HepG2 (cell line): ENCODE measurements around the gene GNGT2. TPM values are rescaled to one million over a fixed set of nuclear protein-coding genes. Genes with fewer than 3 reads are reported as not detected.

ENCODE experiments used
- ATAC-seq: fragments of 200-7000 bp; cut with Tn5 transposase; 3 replicates; pipeline ENCODE4 v1.9.1; 2020; ENCODE audit warnings: mild to moderate bottlenecking, moderate library complexity
- BruUV-seq: library from RNA; stranded (reverse); fragments of 400-500 nt; replicated peaks from 2 replicates; lab custom pipeline; 2021; lab: Mats Ljungman, UMichigan
- CTCF ChIA-PET: fragments of 300-600 bp; formaldehyde crosslinking; extraction: SDS; loops from one replicate; lab custom pipeline; 2021; ENCODE audit warnings: low total read pairs, inconsistent platforms, low intra/inter-chr PET ratio; lab: Yijun Ruan, JAX
- POLR2A ChIA-PET: fragments of 350-600 bp; sonication (Branson Sonifier 250); formaldehyde crosslinking; loops from one replicate; lab custom pipeline; 2020; ENCODE audit warnings: antibody characterized with exemption, inconsistent platforms; lab: Yijun Ruan, JAX
- DNase-seq: peaks from one replicate; pipeline ENCODE4 v3.0.0-alpha.2; 2015; ENCODE audit warnings: low spot score
- FAIRE-seq: peaks from 3 replicates; lab custom pipeline; 2011; peaks lifted over from hg19 to GRCh38; lab: Jason Lieb, UNC
- H2AFZ ChIP-seq: one replicate; pipeline ENCODE4 v1.6.1; 2011; ENCODE audit warnings: low read length, inconsistent platforms
- H3K27ac ChIP-seq: fragments of 300-600 bp; 3 replicates; pipeline ENCODE4 v1.8.0; 2011; ENCODE audit warnings: mixed run types, mild to moderate bottlenecking, mixed read lengths, low read length, inconsistent platforms; ENCODE audit not compliant: insufficient read depth; ENCODE audit errors: extremely low read length
- H3K27me3 ChIP-seq, 2 experiments: fragments of 200-600 bp in 1 of 2; 2 replicates in 1 of 2; 3 replicates in 1 of 2; pipeline versions ENCODE4 v1.6.0 to v1.8.0; 2011; ENCODE audit warnings: low read length in 2 of 2, mild to moderate bottlenecking in 2 of 2, moderate library complexity in 2 of 2, inconsistent platforms in 1 of 2; ENCODE audit not compliant: insufficient read depth in 2 of 2, control insufficient read depth in 1 of 2
- H3K36me3 ChIP-seq, 2 experiments: fragments of 200-600 bp in 1 of 2; replicated peaks in 1 of 2; 2 replicates in 1 of 2; 3 replicates in 1 of 2; pipeline versions ENCODE4 v1.5.1 to v1.8.0; 2011; ENCODE audit warnings: low read length in 2 of 2, inconsistent platforms in 1 of 2; ENCODE audit not compliant: insufficient read depth in 2 of 2, control insufficient read depth in 1 of 2
- H3K4me1 ChIP-seq: 2 replicates; pipeline ENCODE4 v1.5.1; 2012; ENCODE audit warnings: low read length, inconsistent platforms; ENCODE audit not compliant: insufficient read depth
- H3K4me2 ChIP-seq: 2 replicates; pipeline ENCODE4 v1.6.0; 2011; ENCODE audit warnings: low read depth, low read length, inconsistent platforms
- H3K4me3 ChIP-seq, 3 experiments: fragments of 200-600 bp in 1 of 3; sonication (generic), shearing (Covaris generic) in 1 of 3; replicated peaks in 1 of 3; 2 replicates each; pipeline ENCODE4 v1.5.1; 2011 to 2016; ENCODE audit warnings: low read length in 3 of 3, inconsistent platforms in 2 of 3, low read depth in 2 of 3, mild to moderate bottlenecking in 2 of 3, control low read depth in 1 of 3, mixed read lengths in 1 of 3; ENCODE audit not compliant: insufficient read depth in 1 of 3
- H3K79me2 ChIP-seq: one replicate; pipeline ENCODE4 v1.6.1; 2011; ENCODE audit warnings: low read length, inconsistent platforms; ENCODE audit not compliant: insufficient read depth
- H3K9ac ChIP-seq: 2 replicates; pipeline ENCODE4 v1.6.0; 2011; ENCODE audit warnings: mild to moderate bottlenecking, low read depth, low read length, inconsistent platforms; ENCODE audit not compliant: insufficient read depth
- H3K9me3 ChIP-seq: 2 replicates; pipeline ENCODE4 v1.5.1; 2012; ENCODE audit warnings: mild to moderate bottlenecking, low read length
- H4K20me1 ChIP-seq: 2 replicates; pipeline ENCODE4 v1.6.0; 2011; ENCODE audit warnings: inconsistent platforms, mild to moderate bottlenecking, low read length, moderate library complexity; ENCODE audit not compliant: insufficient read depth
- AHR ChIP-seq: IDR thresholded peaks from 2 replicates; pipeline ENCODE4 v1.6.1; 2018; ENCODE audit warnings: missing genetic modification reagents, missing compliant biosample characterization
- ATF4 ChIP-seq, 2 experiments: fragments of 450-650 bp in 1 of 2; sonication (generic) in 1 of 2; formaldehyde crosslinking; IDR thresholded peaks; 2 replicates each; pipeline versions ENCODE4 v1.5.0 to v1.8.0; 2020 to 2022; ENCODE audit warnings: mild to moderate bottlenecking in 1 of 2, missing genetic modification reagents in 1 of 2
- HNF4A ChIP-seq: sonication (generic); formaldehyde crosslinking; IDR thresholded peaks from 2 replicates; pipeline ENCODE4 v1.4.0; 2020; ENCODE audit warnings: missing genetic modification reagents
- RBAK ChIP-seq: sonication (generic); formaldehyde crosslinking; IDR thresholded peaks from 2 replicates; pipeline ENCODE4 v1.5.1; 2020; ENCODE audit warnings: mild to moderate bottlenecking, missing genetic modification reagents
- RXRB ChIP-seq: IDR thresholded peaks from 2 replicates; pipeline ENCODE4 v1.6.1; 2016; ENCODE audit warnings: borderline replicate concordance, missing genetic modification reagents, missing compliant biosample characterization
- SAP130 ChIP-seq: IDR thresholded peaks from 2 replicates; pipeline ENCODE4 v1.6.1; 2016; ENCODE audit warnings: low read depth
- SOX6 ChIP-seq, 2 experiments: fragments of 450-650 bp in 1 of 2; sonication (generic) in 1 of 2; formaldehyde crosslinking in 1 of 2; IDR thresholded peaks; 2 replicates each; pipeline versions ENCODE4 v1.4.0 to v1.6.1; 2017 to 2020; ENCODE audit warnings: antibody characterized with exemption in 1 of 2, mild to moderate bottlenecking in 1 of 2, missing genetic modification reagents in 1 of 2
- ZBTB39 ChIP-seq: sonication (generic); formaldehyde crosslinking; IDR thresholded peaks from 2 replicates; pipeline ENCODE4 v1.5.0; 2020; ENCODE audit warnings: missing genetic modification reagents
- ZNF232 ChIP-seq: sonication (generic); formaldehyde crosslinking; IDR thresholded peaks from 2 replicates; pipeline ENCODE4 v1.4.0; 2020; ENCODE audit warnings: missing genetic modification reagents, borderline replicate concordance
- ZNF431 ChIP-seq: sonication (generic); formaldehyde crosslinking; IDR thresholded peaks from 2 replicates; pipeline ENCODE4 v1.9.0; 2022; ENCODE audit warnings: missing genetic modification reagents, low read depth, mild to moderate bottlenecking, borderline replicate concordance
- ZNF713 ChIP-seq: sonication (generic); formaldehyde crosslinking; IDR thresholded peaks from 2 replicates; pipeline ENCODE4 v1.4.0; 2020; ENCODE audit warnings: mild to moderate bottlenecking, missing genetic modification reagents
- ZNF782 ChIP-seq: sonication (generic); formaldehyde crosslinking; IDR thresholded peaks from 2 replicates; pipeline ENCODE4 v1.4.0; 2020; ENCODE audit warnings: missing genetic modification reagents, mild to moderate bottlenecking, borderline replicate concordance
- ZNF839 ChIP-seq: sonication (generic); formaldehyde crosslinking; IDR thresholded peaks from 2 replicates; pipeline ENCODE4 v1.4.0; 2020; ENCODE audit warnings: missing genetic modification reagents, mild to moderate bottlenecking, borderline replicate concordance
- WGBS: methylation state at CpG from one replicate; pipeline ENCODE4 v1.1.6; 2017; ENCODE audit warnings: low lambda C conversion rate; 5-methylcytosine and 5-hydroxymethylcytosine counted together
- in situ Hi-C: cut with HindIII; loops from 2 replicates; pipeline ENCODE4 v1.10.0; 2017; ENCODE audit warnings: low pct_unique_long_range_greater_than_20kb; ENCODE audit not compliant: extremely low pct_ligation_motif_present
- intact Hi-C: fragments of 100-400 bp; cut with micrococcal nuclease; formaldehyde crosslinking; loops from one replicate; pipeline ENCODE4 v1.10.0; 2022; ENCODE audit not compliant: unreplicated experiment
- polyA plus RNA-seq, 8 experiments: library from polyadenylated mRNA; depleted of rRNA in 3 of 8; stranded (reverse) in 7 of 8; unstranded in 1 of 8; fragments of >200 nt; fragmentation: Illumina TruSeq in 4 of 8; extraction: Trizol in 4 of 8; gene quantifications; 2 replicates each; pipeline versions ENCODE4 v1.2.1 to v1.2.3, GENCODE V29; 2011 to 2016; ENCODE audit warnings: low read depth in 4 of 8, missing spikeins in 1 of 8, mixed read lengths in 1 of 8; ENCODE audit not compliant: insufficient read depth in 1 of 8
- total RNA-seq, 5 experiments: library from RNA; depleted of rRNA; stranded (reverse); fragments of >200 nt; fragmentation: Illumina TruSeq; extraction: Trizol; gene quantifications; 2 replicates each; pipeline ENCODE4 v1.2.3, GENCODE V29; 2016; ENCODE audit warnings: low read depth in 1 of 5

GNGT2 gene
- total and polyA plus RNA-seq, 2 of the 13 experiments (the other 11 are each of a cell fraction or from before 2014, with no cell fraction given) = not detected

- Histone ChIP-seq H3K27ac (no peak overlapping the region), H3K79me2 (no peaks in the 10 kb centered on the region), H3K4me2 (no peak overlapping the region), H3K27me3 (peaks cover 1 to 25% of the 10 kb centered on the region in 2 experiments; a peak in 3 of 5 replicates), H3K36me3 (no peaks in the 10 kb centered on the region), H3K9ac (no peak overlapping the region), H3K9me3 (no peaks in the 10 kb centered on the region), H4K20me1 (no peaks in the 10 kb centered on the region), H3K4me1 (peaks cover 17% of the 10 kb centered on the region), H3K4me3 (no peak overlapping the region), H2AFZ (no peak overlapping the region)
- BruUV-seq = no TSS peak
- TF ChIP-seq ZNF782 (CRISPR knock-in tag) = no peak
- TF ChIP-seq ZNF839 = no peak
- intact Hi-C loops (no loop called here), in situ Hi-C loops (no loop called here)
- FAIRE-seq (no peak), DNase-seq (no peak), ATAC-seq (no peak)
- 49% methylated on average over 2 of the region's 2 CpGs for WGBS
- ChIA-PET POLR2A (no interaction called here), CTCF (no interaction called here)
Observed at GRCh38 chr17:49198211-49198610, 12.2 kb downstream of the GNGT2 start.

GRCh38 chr17:49197346-49197998, 12.9 kb downstream of the GNGT2 start:
- CTCF ChIA-PET = no interaction called here
- intact Hi-C loops = no loop called here
- TF ChIP-seq ZNF431 (CRISPR knock-in tag) (no peak), HNF4A (CRISPR knock-in tag) (no peak), ZNF232 (CRISPR knock-in tag) (no peak), RXRB (CRISPR knock-in tag) (no peak), SAP130 (CRISPR knock-in tag) (no peak), ZNF713 (no peak), SOX6 (IDR thresholded peaks at IDR 0.05) (no peak), SOX6 (CRISPR knock-in tag; IDR thresholded peaks at IDR 0.05) (no peak), AHR (CRISPR knock-in tag) (no peak), ATF4 (CRISPR knock-in tag; IDR thresholded peaks at IDR 0.05) (no peak), ZBTB39 (CRISPR knock-in tag) (no peak), RBAK (CRISPR knock-in tag) (no peak), ZNF839 (no peak)

More at GRCh38 chr17:49197346-49197998, 12.9 kb downstream of the GNGT2 start:
- Histone ChIP-seq H3K4me3 (no peak overlapping the region), H4K20me1 (no peaks in the 10 kb centered on the region), H3K79me2 (no peaks in the 10 kb centered on the region), H3K4me2 (no peak overlapping the region), H2AFZ (no peak overlapping the region), H3K4me1 (peaks cover 19% of the 10 kb centered on the region), H3K9me3 (no peaks in the 10 kb centered on the region), H3K9ac (no peak overlapping the region), H3K36me3 (no peaks in the 10 kb centered on the region), H3K27me3 (peaks cover 1 to 23% of the 10 kb centered on the region in 2 experiments; a peak in 3 of 5 replicates), H3K27ac (no peak overlapping the region)
- POLR2A ChIA-PET = no interaction called here
- in situ Hi-C loops = no loop called here
- ATAC-seq (no peak), FAIRE-seq (no peak), DNase-seq (no peak)
- BruUV-seq = no TSS peak
- 26% methylated on average over 5 of the region's 5 CpGs for WGBS
